AG10803 (cell line): ENCODE data around the gene MARCHF9.
A peak's percentile ranks its signal among the peaks of the same experiment; 100 is the strongest.

ENCODE experiments used
- DNase-seq: peaks from one replicate; pipeline ENCODE4 v3.0.0; 2010; ENCODE audit warnings: low read depth
- H3K4me3 ChIP-seq: 2 replicates; pipeline ENCODE4 v1.5.1; 2011; ENCODE audit warnings: mild to moderate bottlenecking, low read length, control low read depth
- TF ChIP-seq, protein P1 (sequence below): conservative IDR thresholded peaks from 2 replicates; pipeline ENCODE4 v1.5.1; 2011; ENCODE audit warnings: mild to moderate bottlenecking, low read length, control low read depth, inconsistent platforms

Gene MARCHF9

DNA sequence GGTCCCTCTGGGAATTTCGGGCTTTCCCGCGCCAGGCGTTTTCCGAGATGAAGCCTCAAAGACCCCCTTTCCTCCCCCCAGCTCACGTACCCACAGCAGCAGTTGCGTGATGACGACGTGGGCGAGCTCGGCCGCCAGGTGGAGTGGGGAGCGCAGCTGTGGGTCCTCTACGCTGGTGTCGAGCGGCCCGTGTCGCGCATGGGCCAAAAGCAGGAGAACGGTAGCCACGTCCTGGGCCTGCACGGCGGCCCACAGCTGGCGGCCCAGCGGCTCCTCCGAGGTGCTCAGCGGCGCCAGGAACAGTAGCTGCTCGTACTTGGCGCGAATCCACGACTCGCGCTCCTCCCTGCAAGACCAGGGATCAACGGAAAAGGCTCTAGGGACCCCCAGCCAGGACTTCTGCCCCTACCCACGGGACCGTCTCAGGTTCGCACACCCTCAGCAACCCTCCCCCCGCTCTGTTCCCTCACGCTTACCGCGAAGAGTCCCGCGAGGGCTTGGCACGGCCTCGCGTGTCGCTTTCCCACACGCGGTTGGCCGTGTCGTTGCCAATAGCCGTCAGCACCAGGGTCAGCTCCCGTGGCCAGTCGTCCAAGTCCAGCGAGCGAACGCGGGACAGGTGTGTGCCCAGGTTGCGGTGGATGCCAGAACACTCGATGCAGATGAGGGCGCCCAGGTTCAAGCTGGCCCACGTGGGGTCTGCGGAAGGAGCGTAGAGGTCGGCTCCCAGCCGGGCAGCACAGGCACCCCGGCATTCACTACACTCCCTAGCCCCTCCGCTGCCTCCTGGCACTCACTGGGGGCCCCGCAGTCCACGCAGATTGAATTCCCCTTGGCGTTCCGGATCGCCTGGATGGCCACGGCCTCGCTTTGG, 27.8 kb upstream of the MARCHF9 start:
- TF ChIP-seq, protein P1, sequence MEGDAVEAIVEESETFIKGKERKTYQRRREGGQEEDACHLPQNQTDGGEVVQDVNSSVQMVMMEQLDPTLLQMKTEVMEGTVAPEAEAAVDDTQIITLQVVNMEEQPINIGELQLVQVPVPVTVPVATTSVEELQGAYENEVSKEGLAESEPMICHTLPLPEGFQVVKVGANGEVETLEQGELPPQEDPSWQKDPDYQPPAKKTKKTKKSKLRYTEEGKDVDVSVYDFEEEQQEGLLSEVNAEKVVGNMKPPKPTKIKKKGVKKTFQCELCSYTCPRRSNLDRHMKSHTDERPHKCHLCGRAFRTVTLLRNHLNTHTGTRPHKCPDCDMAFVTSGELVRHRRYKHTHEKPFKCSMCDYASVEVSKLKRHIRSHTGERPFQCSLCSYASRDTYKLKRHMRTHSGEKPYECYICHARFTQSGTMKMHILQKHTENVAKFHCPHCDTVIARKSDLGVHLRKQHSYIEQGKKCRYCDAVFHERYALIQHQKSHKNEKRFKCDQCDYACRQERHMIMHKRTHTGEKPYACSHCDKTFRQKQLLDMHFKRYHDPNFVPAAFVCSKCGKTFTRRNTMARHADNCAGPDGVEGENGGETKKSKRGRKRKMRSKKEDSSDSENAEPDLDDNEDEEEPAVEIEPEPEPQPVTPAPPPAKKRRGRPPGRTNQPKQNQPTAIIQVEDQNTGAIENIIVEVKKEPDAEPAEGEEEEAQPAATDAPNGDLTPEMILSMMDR: peak; percentile 45
- DNase-seq: no peak
- H3K4me3 ChIP-seq: peak overlapping the region; percentile 98

DNA sequence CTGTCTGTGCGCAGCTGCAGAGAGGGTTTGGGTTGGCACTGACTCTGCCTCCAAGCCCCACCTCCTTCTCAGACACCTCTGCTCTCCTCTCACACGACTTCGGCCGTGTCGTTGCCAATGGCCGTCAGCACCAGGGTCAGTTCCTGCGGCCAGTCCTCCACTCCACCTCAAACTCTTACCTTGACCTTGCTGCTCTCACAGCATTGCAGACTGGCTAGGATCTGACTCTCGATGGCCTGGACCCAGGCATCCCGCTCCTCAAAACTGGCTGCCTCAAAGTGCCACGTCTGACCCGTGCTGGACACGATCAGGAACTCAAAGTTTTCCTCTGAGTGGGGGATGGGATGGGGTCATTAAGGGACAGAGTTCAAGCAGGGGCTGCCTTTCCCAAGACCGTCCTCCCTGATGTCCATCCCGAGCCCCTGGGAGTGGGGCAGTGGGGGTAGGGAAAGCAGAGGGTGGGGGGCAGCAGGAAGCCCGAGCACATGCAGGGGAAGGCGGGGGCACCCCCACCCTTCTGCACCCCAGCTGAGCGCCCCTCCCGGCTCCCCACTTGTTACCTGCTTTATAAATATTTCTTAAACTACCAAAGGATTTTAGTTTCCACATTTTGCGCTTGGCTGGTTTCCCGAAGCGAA, 27.0 kb upstream of the MARCHF9 start:
- TF ChIP-seq, protein P1: no peak
- no peak for DNase-seq
- H3K4me3 ChIP-seq: no peak overlapping the region

DNA sequence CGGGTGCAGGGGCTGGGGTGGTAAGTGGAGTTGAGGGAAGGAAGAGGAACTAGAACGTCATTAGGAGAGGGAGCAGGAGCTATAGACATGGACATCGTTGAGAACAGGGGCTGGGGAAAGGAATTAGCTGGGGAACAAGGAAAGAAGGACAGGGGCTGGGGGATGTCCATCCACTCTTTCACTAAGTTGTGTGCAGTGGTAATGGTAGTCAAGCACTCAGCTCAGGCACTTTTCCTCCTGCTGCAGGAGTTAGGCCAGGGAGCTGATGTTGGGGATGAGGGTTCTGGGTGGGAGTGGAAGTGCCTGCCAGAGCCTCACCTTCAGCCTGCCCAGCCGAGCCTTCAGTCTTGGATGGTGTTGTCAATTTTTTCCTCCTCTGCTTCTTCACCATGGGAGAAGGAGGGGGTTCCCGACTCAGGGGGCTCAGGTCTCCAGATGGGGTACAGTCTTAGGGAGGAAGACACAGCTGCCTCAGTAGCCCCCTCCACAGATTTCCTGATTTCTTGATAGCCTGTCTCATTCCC, 25.5 kb upstream of the MARCHF9 start:
- DNase-seq: no peak
- TF ChIP-seq, protein P1: no peak
- no peak overlapping the region for H3K4me3 ChIP-seq

DNA sequence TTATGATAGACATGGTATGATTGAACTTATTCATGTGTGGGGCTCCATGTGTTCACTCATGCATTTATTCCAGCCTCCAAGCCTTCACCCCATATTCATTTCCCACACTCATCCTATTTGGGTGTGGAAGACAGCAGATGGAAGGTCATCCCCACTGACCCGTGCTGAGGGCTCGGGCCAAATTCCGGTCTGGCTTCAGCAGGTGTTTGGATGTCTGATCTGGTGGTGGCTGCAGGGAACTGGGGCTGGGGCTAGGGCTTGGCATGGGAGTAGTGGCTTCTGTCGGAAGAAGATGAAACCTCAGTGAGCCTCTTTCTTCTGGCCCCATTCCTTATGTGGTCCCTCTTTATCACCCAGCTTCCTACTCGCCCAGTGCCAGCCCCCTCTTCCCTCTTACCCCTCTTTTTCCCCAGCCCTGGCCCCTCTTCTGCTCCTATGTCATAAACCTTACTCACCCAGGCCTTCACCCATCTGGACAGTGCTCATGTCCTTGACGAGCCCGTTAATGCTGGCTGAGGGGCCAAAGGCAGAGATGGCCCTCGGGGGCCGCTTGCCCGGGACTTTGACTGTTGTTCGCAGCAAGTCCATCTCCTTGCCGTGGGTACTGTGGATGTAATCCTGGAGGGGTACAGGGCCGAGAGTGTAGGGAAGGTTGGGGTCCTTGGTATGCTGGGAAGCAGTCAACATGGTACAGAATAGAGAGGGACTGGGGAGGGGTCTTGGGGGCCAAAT, 24.4 kb upstream of the MARCHF9 start:
- no peak for DNase-seq
- H3K4me3 ChIP-seq: no peak overlapping the region
- TF ChIP-seq, protein P1: no peak

DNA sequence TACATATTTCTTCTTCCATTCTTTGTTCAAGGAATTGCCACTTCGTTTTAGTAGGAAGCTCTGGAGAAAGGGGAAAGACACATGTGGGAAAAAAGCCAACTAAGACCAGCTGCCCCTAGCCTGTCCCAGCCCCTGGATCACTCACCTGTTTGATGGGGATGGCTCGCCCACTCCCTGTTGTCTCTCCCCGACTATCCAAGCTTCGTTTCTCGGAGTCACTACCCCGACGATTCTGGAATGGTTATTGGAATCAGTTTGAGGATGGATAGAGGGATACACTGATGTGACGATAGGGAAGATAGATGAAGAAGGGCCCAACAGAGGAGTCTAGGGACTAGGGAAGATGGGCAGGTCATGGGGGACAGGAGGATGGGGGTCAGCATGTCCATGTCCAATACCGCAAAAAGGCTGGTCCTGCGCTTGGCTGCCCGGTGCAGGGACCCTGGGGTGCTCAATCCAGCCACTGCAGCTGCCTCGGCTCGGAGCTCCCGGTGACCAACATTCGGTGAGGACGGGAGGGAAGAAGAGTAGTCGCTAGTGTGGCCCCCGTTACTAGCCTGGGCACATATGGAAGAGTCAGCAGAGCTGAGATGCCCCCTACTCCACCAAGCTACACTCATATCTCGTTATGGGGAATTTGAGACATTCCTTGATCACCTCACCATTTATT, 23.4 kb upstream of the MARCHF9 start:
- TF ChIP-seq, protein P1: no peak
- H3K4me3 ChIP-seq: no peak overlapping the region
- DNase-seq: no peak

DNA sequence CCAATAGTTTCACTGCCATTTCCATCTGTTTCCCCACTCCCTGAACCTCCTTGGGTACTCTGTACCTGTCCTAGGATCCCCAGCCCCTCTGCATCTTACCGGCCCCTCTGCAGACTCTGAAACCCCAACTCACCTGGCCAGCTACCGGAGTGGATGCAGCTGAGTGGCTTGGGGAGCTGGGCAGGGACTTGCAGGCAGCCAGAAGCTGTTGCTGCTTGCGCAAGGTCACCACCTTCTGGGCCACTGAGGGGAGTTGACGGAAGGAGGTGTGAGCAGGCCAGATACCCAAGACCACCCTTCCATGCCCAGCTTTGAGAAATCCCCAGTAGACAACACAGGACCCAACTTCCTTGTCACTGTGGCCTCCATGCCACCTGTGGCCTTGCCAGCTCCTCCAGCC, 22.6 kb upstream of the MARCHF9 start:
- H3K4me3 ChIP-seq: no peak overlapping the region
- TF ChIP-seq, protein P1: no peak

More for the DNA sequence above, 22.6 kb upstream of the MARCHF9 start:
- DNase-seq: no peak
